ENCODE measurements around the gene HSD17B12. TPM values are rescaled to one million over a fixed set of nuclear protein-coding genes. Genes with fewer than 3 reads are reported as not detected.

The HSD17B12 gene
- polyA plus RNA-seq, 1 donor (not counting 4 experiments of a cell fraction or from before 2014, with no cell fraction given): 105 TPM

- no peak overlapping the region for H3K4me3 ChIP-seq (ENCODE audit: control insufficient read depth in 2 of 3, extremely low read depth in 1 of 3, insufficient read depth in 2 of 3, low read depth in 1 of 3, low read length in 3 of 3)
- no peak overlapping the region for H3K4me2 ChIP-seq (ENCODE audit: control insufficient read depth, extremely low read depth, insufficient read depth, low read depth, low read length)
- no peak for TF ChIP-seq EZH2 (IDR thresholded peaks at IDR 0.05; ENCODE audit: low read length)
- TF ChIP-seq CTCF (optimal IDR thresholded peaks at IDR 0.05 in 1 of 3, IDR thresholded peaks at IDR 0.05 in 1 of 3, conservative IDR thresholded peaks at IDR 0.05 in 1 of 3; ENCODE audit: extremely low read depth in 1 of 3, insufficient read depth in 2 of 3, low read length in 3 of 3): no peak
- H4K20me1 ChIP-seq (ENCODE audit: control insufficient read depth, extremely low read depth, insufficient read depth, low read length): no peaks in the 10 kb centered on the region
- H3K4me1 ChIP-seq (ENCODE audit: control insufficient read depth, extremely low read depth, insufficient read depth, low read length): peaks cover 8% of the 10 kb centered on the region
- FAIRE-seq (no peak), DNase-seq (ENCODE audit: low read depth, low spot score) (no peak)
- no peaks in the 10 kb centered on the region for H3K9me1 ChIP-seq (ENCODE audit: control insufficient read depth, extremely low read depth, insufficient read depth, low read length)
- H2AFZ ChIP-seq (ENCODE audit: control insufficient read depth, low read length): no peak overlapping the region
- H3K27me3 ChIP-seq (ENCODE audit: control insufficient read depth, extremely low read depth, insufficient read depth, low read length): no peaks in the 10 kb centered on the region
- no peaks in the 10 kb centered on the region for H3K9me3 ChIP-seq (ENCODE audit: control insufficient read depth, low read depth, low read length)
- H3K36me3 ChIP-seq (ENCODE audit: control insufficient read depth in 2 of 2, extremely low read depth in 1 of 2, insufficient read depth in 2 of 2, low read length in 2 of 2): no peaks in the 10 kb centered on the region
- peaks cover 19% of the 10 kb centered on the region for H3K79me2 ChIP-seq (ENCODE audit: control insufficient read depth, insufficient read depth, low read length)
- no peak overlapping the region for H3K9ac ChIP-seq (ENCODE audit: control insufficient read depth, extremely low read depth, insufficient read depth, low read length)
- dilution Hi-C loops (cut with MboI; ENCODE audit: extremely low pct_ligation_motif_present, low sequenced_read_pairs): no loop called here
- H3K27ac ChIP-seq (ENCODE audit: control insufficient read depth, insufficient read depth, low read length): no peak overlapping the region
Measured at GRCh38 chr11:43784866-43785265, 104.3 kb downstream of the HSD17B12 start.

GRCh38 chr11:43785318-43785717 lies 104.8 kb downstream of the HSD17B12 start:
- Histone ChIP-seq H3K4me2 (ENCODE audit: control insufficient read depth, extremely low read depth, insufficient read depth, low read depth, low read length) (no peak overlapping the region), H3K4me3 (ENCODE audit: control insufficient read depth in 2 of 3, extremely low read depth in 1 of 3, insufficient read depth in 2 of 3, low read depth in 1 of 3, low read length in 3 of 3) (no peak overlapping the region), H3K9ac (ENCODE audit: control insufficient read depth, extremely low read depth, insufficient read depth, low read length) (no peak overlapping the region), H3K36me3 (ENCODE audit: control insufficient read depth in 2 of 2, extremely low read depth in 1 of 2, insufficient read depth in 2 of 2, low read length in 2 of 2) (no peaks in the 10 kb centered on the region), H3K27ac (ENCODE audit: control insufficient read depth, insufficient read depth, low read length) (no peak overlapping the region), H3K4me1 (ENCODE audit: control insufficient read depth, extremely low read depth, insufficient read depth, low read length) (peaks cover 12% of the 10 kb centered on the region), H3K9me3 (ENCODE audit: control insufficient read depth, low read depth, low read length) (no peaks in the 10 kb centered on the region), H2AFZ (ENCODE audit: control insufficient read depth, low read length) (no peak overlapping the region), H3K27me3 (ENCODE audit: control insufficient read depth, extremely low read depth, insufficient read depth, low read length) (no peaks in the 10 kb centered on the region), H4K20me1 (ENCODE audit: control insufficient read depth, extremely low read depth, insufficient read depth, low read length) (no peaks in the 10 kb centered on the region), H3K9me1 (ENCODE audit: control insufficient read depth, extremely low read depth, insufficient read depth, low read length) (no peaks in the 10 kb centered on the region), H3K79me2 (ENCODE audit: control insufficient read depth, insufficient read depth, low read length) (peaks cover 17% of the 10 kb centered on the region)
- FAIRE-seq (no peak), DNase-seq (ENCODE audit: low read depth, low spot score) (no peak)
- TF ChIP-seq CTCF (optimal IDR thresholded peaks at IDR 0.05 in 1 of 3, IDR thresholded peaks at IDR 0.05 in 1 of 3, conservative IDR thresholded peaks at IDR 0.05 in 1 of 3; ENCODE audit: extremely low read depth in 1 of 3, insufficient read depth in 2 of 3, low read length in 3 of 3) (no peak), EZH2 (IDR thresholded peaks at IDR 0.05; ENCODE audit: low read length) (no peak)
- dilution Hi-C loops (cut with MboI; ENCODE audit: extremely low pct_ligation_motif_present, low sequenced_read_pairs): no loop called here

All from keratinocyte (primary cell).